Measurements from ENCODE around the gene ELOB.

Gene ELOB

GRCh38 chr16:2771496-2772402, 5.3 kb downstream of the ELOB start:
- TF ChIP-seq, protein P1, sequence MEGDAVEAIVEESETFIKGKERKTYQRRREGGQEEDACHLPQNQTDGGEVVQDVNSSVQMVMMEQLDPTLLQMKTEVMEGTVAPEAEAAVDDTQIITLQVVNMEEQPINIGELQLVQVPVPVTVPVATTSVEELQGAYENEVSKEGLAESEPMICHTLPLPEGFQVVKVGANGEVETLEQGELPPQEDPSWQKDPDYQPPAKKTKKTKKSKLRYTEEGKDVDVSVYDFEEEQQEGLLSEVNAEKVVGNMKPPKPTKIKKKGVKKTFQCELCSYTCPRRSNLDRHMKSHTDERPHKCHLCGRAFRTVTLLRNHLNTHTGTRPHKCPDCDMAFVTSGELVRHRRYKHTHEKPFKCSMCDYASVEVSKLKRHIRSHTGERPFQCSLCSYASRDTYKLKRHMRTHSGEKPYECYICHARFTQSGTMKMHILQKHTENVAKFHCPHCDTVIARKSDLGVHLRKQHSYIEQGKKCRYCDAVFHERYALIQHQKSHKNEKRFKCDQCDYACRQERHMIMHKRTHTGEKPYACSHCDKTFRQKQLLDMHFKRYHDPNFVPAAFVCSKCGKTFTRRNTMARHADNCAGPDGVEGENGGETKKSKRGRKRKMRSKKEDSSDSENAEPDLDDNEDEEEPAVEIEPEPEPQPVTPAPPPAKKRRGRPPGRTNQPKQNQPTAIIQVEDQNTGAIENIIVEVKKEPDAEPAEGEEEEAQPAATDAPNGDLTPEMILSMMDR (IDR thresholded peaks at IDR 0.05; ENCODE audit: control insufficient read depth, extremely low read depth, insufficient read depth), result no peak
- no peak for DNase-seq (ENCODE audit: low read depth)
- no peak overlapping the region for H3K4me3 ChIP-seq (ENCODE audit: low read depth, low read length)

DNA sequence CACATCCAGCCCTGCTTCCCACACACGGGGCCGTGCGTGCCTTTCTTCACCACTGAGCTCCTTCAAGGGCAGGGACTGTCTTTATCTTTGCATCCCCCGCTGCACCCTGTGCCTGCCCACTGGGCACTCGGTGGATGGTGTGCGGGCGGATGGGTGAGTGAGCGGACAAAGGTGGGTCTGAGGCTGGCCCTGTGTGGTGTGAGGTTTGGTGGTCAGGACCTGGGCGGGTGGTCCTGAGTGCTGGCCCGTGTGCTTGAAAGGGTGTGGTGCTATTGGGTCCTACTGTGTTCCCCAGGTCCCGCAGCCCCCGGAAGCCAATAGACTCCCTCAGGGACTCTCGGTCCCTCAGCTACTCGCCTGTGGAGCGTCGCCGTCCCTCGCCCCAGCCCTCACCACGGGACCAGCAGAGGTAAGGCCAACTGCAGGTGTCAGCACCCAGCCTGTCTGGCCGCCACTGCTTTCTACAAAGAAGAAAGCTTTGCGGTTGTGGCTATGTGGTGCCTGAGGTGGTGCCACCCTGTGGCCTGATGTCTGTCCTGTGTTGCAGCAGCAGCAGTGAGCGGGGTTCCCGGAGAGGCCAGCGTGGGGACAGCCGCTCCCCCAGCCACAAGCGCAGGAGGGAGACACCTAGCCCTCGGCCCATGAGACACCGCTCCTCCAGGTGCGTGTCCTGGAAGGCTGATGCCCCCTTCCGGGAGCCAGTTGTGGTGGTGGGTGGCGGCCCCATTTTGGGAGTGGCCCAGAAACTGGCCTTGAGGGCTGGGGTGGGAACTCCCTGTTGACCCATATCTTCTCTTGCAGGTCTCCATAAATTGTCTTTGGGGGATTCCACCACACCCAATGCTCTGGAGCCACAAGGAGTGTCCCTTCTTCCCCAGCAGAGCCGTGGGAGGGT, 6.8 kb downstream of the ELOB start:
- no peak overlapping the region for H3K4me3 ChIP-seq (ENCODE audit: low read depth, low read length)
- TF ChIP-seq, protein P1 (IDR thresholded peaks at IDR 0.05; ENCODE audit: control insufficient read depth, extremely low read depth, insufficient read depth), result peak; percentile 24
- DNase-seq (ENCODE audit: low read depth), result no peak

- H3K4me3 ChIP-seq (ENCODE audit: low read depth, low read length), result no peak overlapping the region
- DNase-seq (ENCODE audit: low read depth), result no peak
- TF ChIP-seq, protein P1 (IDR thresholded peaks at IDR 0.05; ENCODE audit: control insufficient read depth, extremely low read depth, insufficient read depth), result no peak
These were observed 7.4 kb downstream of the ELOB start for GRCh38 chr16:2769675-2770056.

- H3K4me3 ChIP-seq (ENCODE audit: low read depth, low read length), result no peak overlapping the region
- DNase-seq (ENCODE audit: low read depth), result no peak
- TF ChIP-seq, protein P1 (IDR thresholded peaks at IDR 0.05; ENCODE audit: control insufficient read depth, extremely low read depth, insufficient read depth), result no peak
These were observed 8.0 kb downstream of the ELOB start for GRCh38 chr16:2769100-2769529.

- TF ChIP-seq, protein P1 (IDR thresholded peaks at IDR 0.05; ENCODE audit: control insufficient read depth, extremely low read depth, insufficient read depth), result no peak
- DNase-seq (ENCODE audit: low read depth), result no peak
- H3K4me3 ChIP-seq (ENCODE audit: low read depth, low read length), result no peak overlapping the region
These were observed 8.5 kb downstream of the ELOB start for GRCh38 chr16:2768403-2769089.

GRCh38 chr16:2767891-2768290, 9.2 kb downstream of the ELOB start:
- no peak for DNase-seq (ENCODE audit: low read depth)
- TF ChIP-seq, protein P1 (IDR thresholded peaks at IDR 0.05; ENCODE audit: control insufficient read depth, extremely low read depth, insufficient read depth), result no peak
- H3K4me3 ChIP-seq (ENCODE audit: low read depth, low read length), result no peak overlapping the region

Measured in LNCaP clone FGC (cell line).